Inferior parietal cortex (tissue), 1 donor: ENCODE results near the gene LIN28B.
"Not testable (repeated sequence)": the region's sequence is repeated elsewhere in the genome, so short reads cannot be mapped to it uniquely, and the experiment has no call there.

Experiments
- DNase-seq: peaks from one replicate; pipeline ENCODE4 v3.0.0-alpha.2; 2016; ENCODE audit errors: extremely low spot score

The LIN28B gene

DNA sequence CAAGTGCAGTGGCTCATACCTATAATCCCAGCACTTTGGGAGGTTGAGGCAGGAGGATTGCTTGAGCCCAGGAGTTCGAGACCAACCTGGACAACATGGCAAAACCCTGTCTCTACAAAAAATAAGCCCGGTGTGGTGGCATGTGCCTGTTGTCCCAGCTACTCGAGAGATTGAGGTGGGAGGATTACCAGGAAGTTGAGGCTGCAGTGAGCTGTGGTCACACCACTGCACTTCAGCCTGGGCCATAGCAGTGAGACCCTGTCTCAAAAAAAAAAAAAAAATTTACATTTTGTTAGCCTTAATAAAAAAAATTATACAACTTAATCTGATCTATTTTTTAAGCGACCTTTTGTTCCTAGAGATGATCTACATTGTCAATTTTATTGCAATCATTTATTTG, 56.6 kb downstream of the LIN28B start:
- not testable (repeated sequence) for DNase-seq

GRCh38 chr6:105014448-105014847, 57.5 kb downstream of the LIN28B start:
- DNase-seq, result no peak

DNA sequence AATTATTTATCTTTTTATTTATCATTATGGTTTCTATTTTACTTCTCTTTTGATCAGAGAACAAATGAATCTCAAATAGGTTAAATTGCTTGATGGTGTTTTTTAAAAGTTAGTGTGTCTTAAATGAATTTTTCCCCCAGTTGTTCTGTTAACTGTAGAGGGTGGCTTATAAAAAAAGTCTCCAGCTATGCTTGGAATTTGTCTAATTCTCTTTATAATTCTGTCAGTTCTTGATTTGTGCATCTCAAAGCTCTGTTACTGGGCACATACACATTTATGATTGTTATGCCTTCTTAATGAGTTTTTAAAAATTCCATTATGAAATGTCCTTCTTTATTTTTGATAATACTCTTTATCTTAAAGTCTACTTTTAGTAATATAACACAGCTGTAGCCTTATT, 58.0 kb downstream of the LIN28B start:
- DNase-seq, result no peak

- DNase-seq, result no peak
These were observed 58.6 kb downstream of the LIN28B start for GRCh38 chr6:105015482-105015881.

DNA sequence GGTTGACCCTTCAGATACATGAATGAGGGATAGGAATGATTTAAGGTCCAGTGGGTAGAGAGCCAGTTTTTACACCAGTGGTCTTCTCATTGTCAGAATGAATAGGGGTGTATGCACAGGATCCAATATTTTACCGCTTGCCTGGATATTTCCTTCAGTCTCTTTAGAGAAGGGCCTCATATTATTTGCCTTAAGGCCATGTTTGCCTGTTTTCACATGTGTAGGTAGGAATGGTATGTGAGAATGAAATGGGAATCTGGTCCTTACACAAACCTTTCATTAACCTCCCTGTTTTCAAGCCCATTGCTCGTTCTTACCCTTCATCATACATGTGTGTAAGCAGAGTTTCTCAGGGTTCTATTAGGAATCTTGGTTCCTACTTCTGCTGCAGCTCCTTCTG, 62.4 kb downstream of the LIN28B start:
- no peak for DNase-seq

DNA sequence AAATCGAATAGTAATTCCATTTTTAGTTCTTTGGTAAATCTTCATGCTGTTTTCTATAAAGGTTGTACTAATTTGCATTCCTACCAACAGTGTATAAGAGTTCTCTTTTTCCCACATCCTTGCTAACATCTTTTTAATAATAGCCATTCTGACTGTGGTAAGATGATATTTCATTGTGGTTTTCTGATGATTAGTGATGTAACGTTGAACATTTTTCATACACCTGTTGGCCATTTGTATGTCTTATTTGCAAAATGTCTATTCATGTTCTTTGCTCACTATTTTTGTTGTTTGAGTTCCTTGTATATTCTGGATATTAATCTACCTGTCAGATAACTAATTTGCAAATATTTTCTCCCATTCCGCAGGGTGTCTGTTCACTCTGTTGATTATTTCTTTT, 64.5 kb downstream of the LIN28B start:
- DNase-seq, result no peak

- no peak for DNase-seq
These were observed 65.5 kb downstream of the LIN28B start for GRCh38 chr6:105022416-105022815.

DNA sequence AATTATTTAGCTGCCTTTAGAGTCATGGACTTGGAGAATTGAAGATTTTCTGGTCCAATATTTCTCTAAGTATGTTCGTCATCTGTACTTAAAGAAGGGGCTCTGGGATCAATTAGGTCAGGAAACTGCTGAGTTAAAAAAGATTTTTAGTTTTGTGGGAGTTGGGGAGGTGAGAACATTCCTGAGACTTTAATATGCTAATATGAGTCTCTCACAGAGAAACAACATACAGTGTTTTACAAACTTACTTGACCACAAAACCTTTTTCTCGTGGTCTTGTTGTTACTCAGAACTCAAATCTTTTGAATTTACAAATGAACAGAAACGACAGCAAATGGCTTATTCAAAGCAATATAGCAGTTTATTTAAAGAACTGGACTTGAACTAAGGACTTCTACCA, 67.9 kb downstream of the LIN28B start:
- no peak for DNase-seq

DNA sequence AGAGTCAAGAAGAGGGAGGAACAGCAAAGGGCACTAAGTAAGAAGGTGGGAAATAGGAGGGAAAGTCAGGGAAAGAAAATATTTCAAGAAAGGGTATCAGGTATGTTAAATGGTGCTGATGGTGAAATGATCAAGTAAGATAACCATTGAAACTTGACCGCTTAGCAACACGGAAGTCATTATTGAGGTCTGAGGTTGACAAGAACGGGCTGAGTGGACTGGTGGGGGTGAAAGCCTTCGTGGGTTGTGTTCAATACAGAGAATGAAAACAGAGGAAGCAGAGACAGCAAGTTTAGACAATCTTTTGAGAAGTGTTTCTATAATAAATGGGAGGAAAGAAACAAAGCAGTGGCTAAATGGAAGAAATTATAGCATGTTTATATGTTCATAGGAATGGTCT, 72.0 kb downstream of the LIN28B start:
- DNase-seq, result no peak

- no peak for DNase-seq
These were observed 72.7 kb downstream of the LIN28B start for GRCh38 chr6:105029581-105029980.

GRCh38 chr6:105034470-105034869, 77.6 kb downstream of the LIN28B start:
- no peak for DNase-seq

DNA sequence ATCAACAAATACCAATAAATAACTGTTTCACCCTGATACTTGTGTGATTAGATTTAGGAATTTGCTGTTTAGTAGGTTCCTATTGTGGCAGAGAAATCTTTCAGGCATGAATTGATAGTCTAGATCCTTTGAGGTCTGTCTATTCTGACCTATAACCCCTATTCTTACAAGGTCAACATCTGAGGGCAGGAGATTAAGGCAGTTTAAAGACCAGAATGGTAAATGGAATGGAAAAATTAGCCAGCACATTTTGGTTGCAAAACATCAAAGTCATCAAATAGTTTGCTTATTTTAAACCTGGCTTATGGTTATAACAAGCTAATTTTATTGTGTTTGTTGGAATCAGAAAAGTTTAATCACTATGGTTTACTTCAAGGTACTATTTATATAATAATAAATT, 78.4 kb downstream of the LIN28B start:
- DNase-seq, result no peak

DNA sequence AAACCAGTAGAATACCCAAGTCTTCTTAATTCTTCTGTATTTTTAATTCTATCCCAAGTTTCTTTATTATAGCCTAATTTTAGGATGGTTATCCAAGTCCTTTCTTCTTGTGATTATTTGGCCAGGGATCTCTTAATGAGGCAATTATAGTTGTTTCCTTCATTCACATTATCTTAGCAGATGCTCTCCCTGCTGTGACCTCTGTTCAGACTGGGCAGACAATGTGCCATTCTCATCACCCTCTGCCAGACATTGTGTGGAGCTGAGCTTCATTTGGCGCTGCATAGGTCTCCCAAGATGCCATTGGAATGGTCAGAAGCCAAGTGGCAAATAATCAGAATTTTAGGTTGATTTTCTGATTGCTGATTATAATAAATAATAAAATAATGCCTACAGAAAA, 79.4 kb downstream of the LIN28B start:
- no peak for DNase-seq

DNA sequence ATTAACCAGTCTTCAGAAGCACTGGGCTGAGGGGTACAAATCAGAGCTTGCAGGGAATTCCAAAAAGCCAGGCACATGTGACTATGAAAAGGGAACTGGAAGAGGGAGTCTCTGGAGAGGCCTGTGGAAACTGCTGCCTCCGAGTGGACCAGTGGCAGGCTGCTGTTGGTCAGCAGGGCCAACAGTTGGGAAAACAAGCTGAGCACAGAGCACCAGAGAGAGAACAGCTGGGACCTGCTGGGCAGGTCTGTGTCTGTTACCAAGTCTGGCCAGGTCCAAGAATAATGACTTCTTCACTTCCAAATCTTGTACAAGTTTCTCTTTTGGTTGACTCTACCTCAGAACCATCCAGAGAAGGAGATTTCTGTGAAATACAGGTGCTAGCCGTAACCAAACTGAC, 81.4 kb downstream of the LIN28B start:
- no peak for DNase-seq

GRCh38 chr6:105041880-105042279, 85.0 kb downstream of the LIN28B start:
- no peak for DNase-seq

DNA sequence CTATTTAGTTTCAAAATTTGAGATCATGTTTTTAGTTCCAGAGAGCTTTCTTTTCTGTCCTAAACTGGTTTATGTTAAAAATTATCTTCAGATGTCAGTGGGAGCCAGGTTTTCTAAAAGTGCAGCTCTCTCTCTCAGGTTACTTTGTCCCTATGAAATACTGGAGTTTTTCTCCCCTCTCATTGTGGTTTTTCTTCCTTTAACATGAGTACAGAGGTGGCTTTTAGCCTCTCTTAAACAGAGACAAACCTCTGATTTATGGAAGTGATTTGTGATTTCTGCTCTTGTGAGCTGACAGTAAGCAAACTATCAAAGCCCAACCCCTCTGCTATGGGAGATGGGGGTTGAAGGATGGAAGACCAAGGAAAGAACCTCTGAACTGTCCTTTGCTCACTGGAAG, 85.7 kb downstream of the LIN28B start:
- no peak for DNase-seq

DNA sequence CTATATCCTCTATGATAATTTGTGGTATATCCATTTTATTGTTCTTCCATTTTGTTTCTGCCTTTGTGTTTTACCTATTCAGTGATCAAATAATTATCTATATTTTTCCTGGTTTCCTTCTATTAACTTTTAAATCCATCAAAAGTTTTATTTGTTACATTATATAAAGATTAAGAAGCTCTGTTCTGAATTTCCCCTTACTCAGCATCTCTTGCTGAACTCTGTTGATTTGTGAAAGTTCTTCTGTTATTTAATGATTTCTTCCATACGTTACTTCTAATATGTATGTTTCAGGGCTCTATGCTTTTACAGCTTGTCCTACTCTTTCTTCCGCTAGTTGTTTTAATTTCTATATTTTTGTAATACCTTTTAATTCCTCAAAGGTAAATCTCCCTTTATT, 87.1 kb downstream of the LIN28B start:
- no peak for DNase-seq

GRCh38 chr6:105045526-105045925, 88.6 kb downstream of the LIN28B start:
- no peak for DNase-seq

- no peak for DNase-seq
These were observed 95.1 kb downstream of the LIN28B start for GRCh38 chr6:105051941-105052471.

- no peak for DNase-seq
These were observed 99.7 kb downstream of the LIN28B start for GRCh38 chr6:105056646-105057045.

GRCh38 chr6:105057160-105057559, 100.3 kb downstream of the LIN28B start:
- DNase-seq, result no peak

GRCh38 chr6:105058316-105058715, 101.4 kb downstream of the LIN28B start:
- no peak for DNase-seq

DNA sequence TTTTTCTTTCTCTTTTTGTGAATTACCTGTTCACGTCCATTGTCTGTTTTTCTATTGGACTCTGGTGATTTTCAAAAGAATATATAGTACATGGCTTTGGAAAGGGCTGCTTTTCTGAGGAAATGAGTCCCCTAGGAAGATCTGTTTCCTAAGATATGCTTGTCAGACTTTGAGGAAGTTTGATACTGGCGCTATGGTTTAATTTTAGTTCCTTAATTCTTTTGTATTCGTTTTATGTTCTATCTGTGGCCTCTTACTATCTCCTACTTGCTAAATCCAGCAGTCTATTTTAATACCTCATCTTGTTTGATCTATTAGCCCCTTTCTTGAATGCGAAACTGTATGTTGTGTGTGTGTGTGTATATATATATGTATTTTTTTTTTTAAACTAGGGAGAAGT, 101.9 kb downstream of the LIN28B start:
- no peak for DNase-seq

DNA sequence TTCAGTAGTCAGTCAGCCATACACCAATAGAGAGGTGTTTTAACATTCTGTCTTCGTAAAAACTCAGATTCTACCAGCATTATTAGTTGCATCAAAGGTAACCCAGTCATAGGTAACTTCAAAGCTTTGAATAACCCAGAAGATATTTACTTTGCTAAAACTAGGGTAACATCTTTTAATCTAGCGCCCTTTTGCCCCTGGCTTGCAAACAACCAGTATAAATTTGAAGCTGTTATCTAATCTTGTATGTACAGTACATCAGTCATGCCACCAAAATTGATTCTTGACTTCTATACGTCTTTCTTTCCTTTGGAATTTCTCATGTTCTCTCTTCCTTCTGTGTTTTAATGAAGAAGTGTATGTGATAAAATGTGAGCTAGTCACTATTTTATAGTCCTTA, 109.3 kb downstream of the LIN28B start:
- no peak for DNase-seq

GRCh38 chr6:105066836-105067235, 109.9 kb downstream of the LIN28B start:
- DNase-seq, result no peak
